HEK293T (cell line): ENCODE data around the gene PRR15L.

Experiments used
- CTCF ChIA-PET: fragments of 350-600 bp; formaldehyde crosslinking; extraction: SDS; loops from one replicate; lab custom pipeline; 2021; ENCODE audit warnings: antibody characterized with exemption, inconsistent platforms; lab: Yijun Ruan, JAX
- POLR2A ChIA-PET: fragments of 350-600 bp; formaldehyde crosslinking; extraction: SDS; loops from one replicate; lab custom pipeline; 2020; ENCODE audit warnings: antibody characterized with exemption, inconsistent platforms; lab: Yijun Ruan, JAX
- DNase-seq: peaks from one replicate; pipeline ENCODE4 v3.0.0; 2012; ENCODE audit warnings: mixed read lengths; ENCODE audit errors: extremely low spot score
- ARNT ChIP-seq: fragments of 450-650 bp; IDR thresholded peaks from 2 replicates; pipeline ENCODE4 v1.6.1; 2017; ENCODE audit warnings: mild to moderate bottlenecking
- BHLHE40 ChIP-seq: fragments of 450-650 bp; IDR thresholded peaks from 2 replicates; pipeline ENCODE4 v1.6.1; 2016; ENCODE audit warnings: mild to moderate bottlenecking, moderate library complexity, borderline replicate concordance
- CTBP1 ChIP-seq: fragments of 450-650 bp; IDR thresholded peaks from 2 replicates; pipeline ENCODE4 v1.6.1; 2016; ENCODE audit warnings: borderline replicate concordance
- ELF4 ChIP-seq: fragments of 450-650 bp; IDR thresholded peaks from 2 replicates; pipeline ENCODE4 v1.6.1; 2017; ENCODE audit warnings: antibody characterized with exemption
- FOXA1 ChIP-seq: fragments of 450-650 bp; IDR thresholded peaks from 2 replicates; pipeline ENCODE4 v1.6.1; 2016; ENCODE audit warnings: mild to moderate bottlenecking
- FOXK2 ChIP-seq: fragments of 450-650 bp; IDR thresholded peaks from 2 replicates; pipeline ENCODE4 v1.6.1; 2016; ENCODE audit warnings: mild to moderate bottlenecking
- FOXM1 ChIP-seq: fragments of 450-650 bp; IDR thresholded peaks from 2 replicates; pipeline ENCODE4 v1.6.1; 2017; ENCODE audit warnings: mild to moderate bottlenecking, borderline replicate concordance
- HDGF ChIP-seq: fragments of 450-650 bp; IDR thresholded peaks from 2 replicates; pipeline ENCODE4 v1.6.1; 2017; ENCODE audit warnings: antibody characterized with exemption, borderline replicate concordance
- L3MBTL2 ChIP-seq: fragments of 450-650 bp; conservative IDR thresholded peaks from 2 replicates; pipeline ENCODE4 v1.6.1; 2016; ENCODE audit warnings: mild to moderate bottlenecking
- LEF1 ChIP-seq: fragments of 450-650 bp; IDR thresholded peaks from 2 replicates; pipeline ENCODE4 v1.6.1; 2017; ENCODE audit warnings: mild to moderate bottlenecking, borderline replicate concordance
- NFRKB ChIP-seq: fragments of 450-650 bp; IDR thresholded peaks from 2 replicates; pipeline ENCODE4 v1.6.1; 2016; ENCODE audit warnings: mild to moderate bottlenecking, moderate library complexity
- SP1 ChIP-seq: fragments of 450-650 bp; IDR thresholded peaks from 2 replicates; pipeline ENCODE4 v1.6.1; 2017
- SUZ12 ChIP-seq: fragments of 450-650 bp; IDR thresholded peaks from 2 replicates; pipeline ENCODE4 v1.6.1; 2016; ENCODE audit warnings: mild to moderate bottlenecking
- TARDBP ChIP-seq: fragments of 450-650 bp; IDR thresholded peaks from 2 replicates; pipeline ENCODE4 v1.6.1; 2016
- ZNF384 ChIP-seq: fragments of 450-650 bp; IDR thresholded peaks from 2 replicates; pipeline ENCODE4 v1.6.1; 2016
- TF ChIP-seq, protein P1 (sequence below): fragments of 450-650 bp; IDR thresholded peaks from 2 replicates; pipeline ENCODE4 v1.6.1; 2016

PRR15L gene

DNA sequence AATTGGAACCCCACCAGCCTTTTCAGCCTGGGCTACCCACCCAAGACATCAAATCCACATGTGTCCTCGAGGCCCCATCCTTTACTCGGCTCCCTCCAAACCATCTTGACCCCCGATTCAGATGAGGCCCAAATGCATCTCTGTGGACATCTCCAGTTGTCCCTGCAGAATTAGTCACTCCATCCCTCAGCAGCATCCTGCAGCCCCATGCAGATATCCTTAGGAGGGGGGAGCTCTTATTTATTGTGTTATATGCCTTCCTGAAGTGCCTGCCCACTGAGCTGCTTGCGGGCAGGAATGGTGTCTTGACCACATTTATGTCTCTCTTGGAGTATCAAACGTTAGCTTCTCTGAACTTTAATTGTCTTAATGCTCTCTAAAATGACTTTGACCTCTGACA is 28.8 kb upstream of the PRR15L start:
- DNase-seq = no peak
- TF ChIP-seq L3MBTL2 (no peak), CTBP1 (no peak), HDGF (no peak), FOXM1 (no peak), ZNF384 (no peak), ARNT (no peak), SUZ12 (no peak), NFRKB (no peak), BHLHE40 (no peak), LEF1 (no peak), SP1 (no peak), TARDBP (no peak), FOXK2 (no peak), ELF4 (no peak), FOXA1 (no peak)
- TF ChIP-seq, protein P1, sequence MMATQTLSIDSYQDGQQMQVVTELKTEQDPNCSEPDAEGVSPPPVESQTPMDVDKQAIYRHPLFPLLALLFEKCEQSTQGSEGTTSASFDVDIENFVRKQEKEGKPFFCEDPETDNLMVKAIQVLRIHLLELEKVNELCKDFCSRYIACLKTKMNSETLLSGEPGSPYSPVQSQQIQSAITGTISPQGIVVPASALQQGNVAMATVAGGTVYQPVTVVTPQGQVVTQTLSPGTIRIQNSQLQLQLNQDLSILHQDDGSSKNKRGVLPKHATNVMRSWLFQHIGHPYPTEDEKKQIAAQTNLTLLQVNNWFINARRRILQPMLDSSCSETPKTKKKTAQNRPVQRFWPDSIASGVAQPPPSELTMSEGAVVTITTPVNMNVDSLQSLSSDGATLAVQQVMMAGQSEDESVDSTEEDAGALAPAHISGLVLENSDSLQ = no peak
- POLR2A ChIA-PET = interaction anchor here (1.5 kb wide), 1 partner anchor 45 kb away, joined by 3 read pairs; the partner anchor contains the start of gene PNPO
- CTCF ChIA-PET = interaction anchor here (0.6 to 1.6 kb wide), 5 partner anchors 8 to 41 kb away, joined by 3 to 5 read pairs (median 3); no protein-coding TSS in a partner anchor

DNA sequence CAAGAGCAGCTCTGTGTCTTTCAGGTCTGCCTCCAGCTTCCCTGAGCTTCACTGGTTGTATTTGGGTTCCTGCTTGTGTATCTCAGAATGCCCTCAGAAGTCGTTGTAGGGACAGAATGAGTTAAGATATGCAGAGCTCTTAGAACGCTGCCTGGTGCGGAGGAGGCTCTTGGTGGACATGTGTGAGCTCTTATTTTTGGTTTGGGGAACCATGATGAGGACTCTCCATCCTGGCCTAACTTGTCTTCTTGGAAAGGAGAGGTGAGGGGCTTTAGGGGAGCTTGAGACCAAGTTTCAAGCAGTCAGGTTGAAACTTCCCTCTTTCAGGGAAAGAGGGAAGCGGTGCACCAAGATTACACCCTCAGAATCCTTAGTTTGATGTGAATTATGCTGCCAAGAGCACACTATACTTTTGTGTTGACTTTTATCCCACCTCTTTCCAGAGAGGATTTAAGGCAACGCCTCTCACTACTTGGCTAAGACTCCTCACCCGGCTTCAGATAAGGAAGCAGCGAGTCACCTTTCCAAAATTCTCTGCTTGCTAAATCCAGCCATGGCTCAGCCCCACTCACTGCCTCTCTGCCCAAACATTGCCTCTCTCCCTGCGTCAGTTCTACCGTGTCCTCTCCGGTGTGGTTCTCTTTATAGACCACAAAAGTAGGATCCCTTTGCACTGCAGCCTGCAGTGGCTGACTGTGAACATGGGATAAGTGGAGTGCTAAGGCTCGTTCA is 26.0 kb upstream of the PRR15L start:
- TF ChIP-seq L3MBTL2 (no peak), SP1 (no peak), BHLHE40 (no peak)
- no peak for DNase-seq
- POLR2A ChIA-PET = interaction anchor here (1.0 to 1.7 kb wide), 6 partner anchors 9 to 152 kb away, joined by 3 to 11 read pairs (median 4); partner anchors contain the start of genes CDK5RAP3, LRRC46, MRPL10 and PNPO
- CTCF ChIA-PET = interaction anchor here (0.7 to 1.7 kb wide), 3 partner anchors 26 to 35 kb away, joined by 3 to 7 read pairs (median 4); no protein-coding TSS in a partner anchor

DNA sequence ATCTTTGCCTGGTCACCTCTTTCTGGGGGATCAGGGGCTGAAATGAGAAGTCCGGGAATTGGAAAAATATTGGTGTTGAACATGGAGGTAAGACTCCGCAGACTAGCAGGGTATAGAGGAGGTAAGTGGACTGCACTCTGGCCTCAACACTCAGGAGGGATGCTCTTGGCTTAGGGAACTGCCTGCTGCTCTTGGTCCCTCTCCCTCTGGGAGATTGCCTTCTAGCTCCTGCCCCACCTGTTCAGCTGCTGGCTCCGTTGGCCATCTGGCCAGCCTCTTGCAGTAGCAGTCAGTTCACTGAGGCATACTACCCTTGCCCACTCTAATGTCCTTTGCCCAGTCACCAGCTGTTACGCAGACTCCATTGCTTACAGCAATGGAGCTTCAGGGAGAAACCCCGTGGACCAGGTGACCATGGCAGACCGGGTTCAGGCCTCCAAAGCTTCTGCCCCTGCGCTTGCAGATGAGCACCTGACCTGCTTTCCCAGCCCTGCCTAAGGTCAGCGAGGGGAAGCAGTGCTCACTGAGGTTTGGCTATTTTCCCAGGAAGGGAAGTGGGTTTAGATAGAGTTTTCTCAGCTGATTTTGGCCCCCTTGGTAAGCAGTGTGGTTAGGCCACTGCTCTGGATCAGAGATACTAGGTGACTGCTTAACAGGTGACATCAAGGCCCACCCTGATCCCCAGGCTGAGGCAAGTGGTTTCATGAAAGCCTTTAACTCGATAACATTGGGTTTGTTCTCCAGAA is 25.1 kb upstream of the PRR15L start:
- TF ChIP-seq FOXA1 = no peak
- no peak for TF ChIP-seq SP1
- TF ChIP-seq SUZ12 = no peak
- CTCF ChIA-PET = interaction anchor here (1.0 to 1.7 kb wide), 2 partner anchors 10 to 28 kb away, joined by 3 to 7 read pairs; no protein-coding TSS in a partner anchor
- POLR2A ChIA-PET = interaction anchor here (1.2 to 1.7 kb wide), 5 partner anchors 10 to 151 kb away, joined by 3 to 11 read pairs (median 4); partner anchors contain the start of genes CDK5RAP3, LRRC46, MRPL10 and PNPO

GRCh38 chr17:47982091-47982617 is 24.5 kb upstream of the PRR15L start:
- POLR2A ChIA-PET = interaction anchor here (1.2 to 1.7 kb wide), 3 partner anchors 11 to 151 kb away, joined by 3 to 11 read pairs (median 5); partner anchors contain the start of genes CDK5RAP3, LRRC46, MRPL10 and SP2

More for the DNA sequence above, 25.1 kb upstream of the PRR15L start:
- no peak for DNase-seq

DNA sequence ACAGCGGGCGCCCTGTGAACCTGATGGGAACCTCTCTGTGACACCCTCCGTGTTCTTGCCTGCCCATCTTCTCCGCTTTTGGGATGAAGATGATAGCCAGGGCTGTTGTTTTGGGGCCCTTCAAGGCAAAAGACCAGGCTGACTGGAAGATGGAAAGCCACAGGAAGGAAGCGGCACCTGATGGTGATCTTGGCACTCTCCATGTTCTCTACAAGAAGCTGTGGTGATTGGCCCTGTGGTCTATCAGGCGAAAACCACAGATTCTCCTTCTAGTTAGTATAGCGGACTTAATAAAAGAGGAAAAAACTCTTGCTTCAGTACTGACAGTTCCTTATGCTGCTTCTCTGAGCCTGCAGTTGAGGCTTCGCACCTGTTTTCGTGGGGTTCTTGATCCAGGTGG is 23.8 kb upstream of the PRR15L start:
- TF ChIP-seq L3MBTL2 = no peak
- TF ChIP-seq FOXK2 = no peak
- TF ChIP-seq ARNT = no peak
- TF ChIP-seq, protein P1 = no peak
- TF ChIP-seq HDGF = no peak
- no peak for TF ChIP-seq ZNF384
- TF ChIP-seq BHLHE40 = no peak
- TF ChIP-seq CTBP1 = no peak
- no peak for TF ChIP-seq TARDBP
- TF ChIP-seq SUZ12 = no peak
- no peak for TF ChIP-seq NFRKB
- no peak for TF ChIP-seq ELF4
- TF ChIP-seq SP1 = no peak
- no peak for TF ChIP-seq LEF1
- TF ChIP-seq FOXM1 = no peak
- no peak for TF ChIP-seq FOXA1
- ChIA-PET POLR2A (interaction anchor here (2.0 kb wide), 1 partner anchor 11 kb away, joined by 9 read pairs; the partner anchor contains the start of gene CDK5RAP3), CTCF (interaction anchor here (1.4 kb wide), 1 partner anchor 37 kb away, joined by 7 read pairs; no protein-coding TSS in a partner anchor)
- no peak for DNase-seq

More at GRCh38 chr17:47982091-47982617, 24.5 kb upstream of the PRR15L start:
- CTCF ChIA-PET = interaction anchor here (1.0 to 1.7 kb wide), 2 partner anchors 11 to 29 kb away, joined by 3 to 7 read pairs; no protein-coding TSS in a partner anchor
- TF ChIP-seq, protein P1 = peak; percentile 70
- TF ChIP-seq HDGF = no peak
- no peak for DNase-seq

DNA sequence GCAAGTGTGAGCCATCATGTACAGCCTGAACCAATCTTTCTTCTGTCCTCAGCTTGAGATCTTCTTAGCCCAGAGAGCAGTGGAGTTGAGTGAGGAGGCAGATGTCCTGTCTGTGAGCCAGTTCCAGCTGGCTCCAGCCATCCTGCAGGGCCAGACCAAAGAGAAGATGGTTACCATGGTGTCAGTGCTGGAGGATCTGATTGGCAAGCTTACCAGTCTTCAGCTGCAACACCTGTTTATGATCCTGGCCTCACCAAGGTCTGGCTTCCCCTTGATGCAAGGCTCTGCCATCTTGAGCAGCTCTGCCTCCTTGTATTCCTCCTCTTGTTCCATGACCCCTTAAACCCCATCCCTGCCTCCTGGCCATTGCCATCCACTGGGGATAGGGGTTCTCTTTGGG is 22.9 kb upstream of the PRR15L start:
- POLR2A ChIA-PET = interaction anchor here (0.9 to 2.0 kb wide), 2 partner anchors 10 to 31 kb away, joined by 4 to 9 read pairs; partner anchors contain the start of gene CDK5RAP3
- CTCF ChIA-PET = interaction anchor here (1.4 kb wide), 1 partner anchor 38 kb away, joined by 7 read pairs; no protein-coding TSS in a partner anchor

More for the DNA sequence above, 22.9 kb upstream of the PRR15L start:
- TF ChIP-seq HDGF = no peak
- no peak for TF ChIP-seq SUZ12
- TF ChIP-seq FOXM1 = no peak
- TF ChIP-seq FOXA1 = no peak
- TF ChIP-seq ELF4 = no peak
- TF ChIP-seq BHLHE40 = no peak
- TF ChIP-seq FOXK2 = no peak
- TF ChIP-seq ARNT = no peak
- no peak for TF ChIP-seq NFRKB
- TF ChIP-seq TARDBP = no peak
- TF ChIP-seq L3MBTL2 = no peak
- TF ChIP-seq LEF1 = no peak
- no peak for TF ChIP-seq CTBP1
- no peak for TF ChIP-seq ZNF384
- TF ChIP-seq, protein P1 = no peak
- no peak for TF ChIP-seq SP1
- no peak for DNase-seq
